Mucosa of gallbladder (tissue), 1 donor: ENCODE data around the gene CDC42SE2. TPM values are rescaled to one million over a fixed set of nuclear protein-coding genes. Genes with fewer than 3 reads are reported as not detected.
A peak's percentile ranks its signal among the peaks of the same experiment; 100 is the strongest.
"Not testable (repeated sequence)": the region's sequence is repeated elsewhere in the genome, so short reads cannot be mapped to it uniquely, and the experiment has no call there.

Source experiments
- DNase-seq: peaks from one replicate; pipeline ENCODE4 v3.0.0-alpha.2; 2020; ENCODE audit warnings: low spot score
- total RNA-seq: library from RNA; stranded (reverse); gene quantifications from one replicate; pipeline ENCODE4 v1.2.1, GENCODE V29; 2021
- donor health status: DM: no; HTN: no; CAD: no.

CDC42SE2 gene
- total RNA-seq, 1 donor from 2014 or later = 47.6 TPM

DNA sequence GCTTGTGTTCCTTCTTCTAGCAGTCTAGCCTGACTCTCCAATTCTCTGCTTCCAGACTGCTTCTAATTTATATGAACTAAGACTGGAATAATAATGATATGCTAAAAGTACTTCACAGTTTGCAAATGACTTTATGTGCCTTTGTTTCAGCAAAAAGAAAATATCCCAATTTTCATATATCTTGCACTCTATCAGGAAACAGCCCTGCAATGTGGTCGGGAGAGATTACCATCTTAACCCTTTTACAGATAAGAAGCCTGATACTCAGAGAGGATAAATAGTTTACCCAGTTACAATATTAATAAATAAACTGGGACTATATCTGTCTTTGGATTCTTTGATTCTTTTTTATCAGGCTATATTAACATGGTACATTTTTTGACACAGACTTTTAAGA lies 126.0 kb downstream of the CDC42SE2 start:
- DNase-seq = no peak

DNA sequence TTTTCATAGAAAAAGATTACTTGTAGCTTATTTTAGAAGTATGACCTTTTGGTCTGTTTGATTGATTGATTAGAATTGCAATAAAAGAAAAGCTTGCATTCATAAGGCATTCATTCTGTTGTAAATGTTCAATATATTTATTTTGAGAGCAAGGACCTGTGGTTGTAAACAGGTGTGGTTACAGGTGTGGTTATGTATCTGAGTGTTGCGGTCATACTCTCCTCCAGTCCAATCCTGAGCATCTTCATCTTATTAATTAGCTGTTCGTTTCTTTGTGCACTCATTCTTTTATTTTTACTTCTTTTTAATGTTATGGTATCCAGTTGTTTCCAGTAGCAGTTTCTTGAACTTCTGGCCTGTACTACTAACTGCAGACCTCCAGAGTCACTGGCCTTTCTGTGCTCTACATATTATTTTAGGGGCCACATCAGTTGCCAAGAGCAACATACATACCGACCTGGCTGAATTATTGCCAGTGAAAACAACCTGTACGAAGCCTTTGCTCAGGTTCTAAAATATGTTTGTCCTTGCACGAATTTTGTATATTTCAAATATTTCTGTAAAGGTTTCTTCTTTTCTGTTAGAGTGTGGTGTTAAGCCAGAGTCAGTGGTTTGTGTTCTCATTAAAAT lies 128.7 kb downstream of the CDC42SE2 start:
- no peak for DNase-seq

DNA sequence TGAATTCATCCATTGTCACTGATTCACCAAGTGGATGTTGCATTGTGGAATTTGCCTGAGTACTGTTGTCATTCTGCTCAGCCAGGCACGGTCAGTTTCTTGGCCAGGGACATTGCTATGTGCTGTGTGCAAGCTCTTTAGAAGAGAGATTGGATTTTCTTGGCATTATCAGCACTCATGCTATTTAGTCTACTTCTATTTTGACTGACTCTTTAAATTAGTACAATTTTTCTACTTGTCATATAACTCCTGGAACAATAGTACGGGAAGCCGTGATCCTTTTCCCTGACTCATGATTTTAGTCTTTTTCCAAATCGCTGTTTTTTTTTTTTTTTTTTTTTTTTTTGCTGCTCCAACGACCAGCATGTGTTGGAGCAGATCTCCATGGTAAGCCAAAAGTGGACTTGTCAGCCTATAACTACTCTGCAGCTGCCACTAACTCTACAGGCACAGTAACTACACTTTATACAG lies 129.7 kb downstream of the CDC42SE2 start:
- no peak for DNase-seq

DNA sequence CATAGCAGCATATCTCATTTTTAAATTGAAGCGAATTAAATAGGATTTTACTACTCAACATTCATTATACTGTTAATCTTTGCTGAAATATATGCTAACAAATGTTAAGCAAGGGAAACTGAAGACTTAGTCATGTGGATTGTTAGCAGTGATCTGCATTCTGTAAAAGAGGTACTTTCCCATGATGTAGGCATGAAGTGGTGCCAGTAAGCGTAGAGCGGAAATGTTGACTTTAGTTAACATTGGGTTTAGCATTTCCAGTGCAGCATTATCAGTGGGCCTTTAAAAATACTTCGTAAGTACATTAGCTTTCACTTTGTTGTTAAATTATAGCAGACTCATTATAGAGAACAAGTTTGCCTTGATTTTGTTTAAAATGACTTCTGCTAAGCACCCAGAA lies 130.3 kb downstream of the CDC42SE2 start:
- peak; percentile 32 for DNase-seq

DNA sequence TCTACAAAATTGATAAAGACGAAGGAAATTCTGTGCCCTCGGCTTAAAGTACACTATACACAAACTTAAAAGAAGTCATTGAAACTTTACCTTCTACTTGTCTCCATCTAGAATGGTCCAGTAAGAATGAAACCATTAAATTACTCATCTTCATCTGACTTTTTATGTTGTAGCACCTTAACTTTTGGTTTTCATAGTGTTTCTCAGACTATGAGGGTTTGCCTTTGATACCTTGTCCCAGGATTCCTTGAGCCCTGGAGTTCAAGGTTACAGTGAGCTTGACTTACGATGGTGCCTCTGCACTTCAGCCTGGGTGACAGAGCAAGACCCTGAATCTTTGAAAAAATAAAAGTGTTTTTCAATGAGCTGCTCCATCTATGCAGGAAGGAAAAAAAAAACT lies 132.2 kb downstream of the CDC42SE2 start:
- DNase-seq = no peak

DNA sequence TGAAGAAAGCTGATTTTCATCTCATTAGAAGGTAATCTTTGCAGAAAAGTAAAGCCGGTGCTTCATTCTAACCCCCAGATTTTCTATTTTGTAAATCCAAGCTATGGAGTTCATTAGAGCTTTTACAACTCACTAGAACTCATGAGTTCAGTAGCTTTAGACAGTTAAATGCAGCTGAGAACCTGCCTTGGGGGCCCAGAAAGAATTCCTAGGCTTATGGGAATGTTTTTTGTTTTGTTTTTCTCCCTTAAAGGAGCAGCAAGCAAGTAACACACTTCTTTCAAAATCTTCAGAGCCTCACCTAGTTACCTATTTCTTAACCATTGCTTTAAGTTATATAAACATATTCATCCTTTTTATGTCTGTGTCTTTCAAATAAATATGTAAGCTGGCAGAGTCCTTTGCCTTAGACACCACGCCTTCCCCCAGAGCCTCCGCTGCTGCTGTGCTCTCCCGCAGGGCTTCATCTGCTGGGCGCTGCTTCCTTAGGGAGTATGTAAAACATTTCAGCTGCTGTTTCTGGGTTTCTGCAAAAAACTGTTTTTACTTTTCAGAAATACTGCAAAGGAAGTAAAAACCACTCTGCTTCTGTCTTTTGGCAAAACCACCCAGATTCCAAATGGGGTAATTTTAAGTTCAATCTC lies 132.9 kb downstream of the CDC42SE2 start:
- no peak for DNase-seq

DNA sequence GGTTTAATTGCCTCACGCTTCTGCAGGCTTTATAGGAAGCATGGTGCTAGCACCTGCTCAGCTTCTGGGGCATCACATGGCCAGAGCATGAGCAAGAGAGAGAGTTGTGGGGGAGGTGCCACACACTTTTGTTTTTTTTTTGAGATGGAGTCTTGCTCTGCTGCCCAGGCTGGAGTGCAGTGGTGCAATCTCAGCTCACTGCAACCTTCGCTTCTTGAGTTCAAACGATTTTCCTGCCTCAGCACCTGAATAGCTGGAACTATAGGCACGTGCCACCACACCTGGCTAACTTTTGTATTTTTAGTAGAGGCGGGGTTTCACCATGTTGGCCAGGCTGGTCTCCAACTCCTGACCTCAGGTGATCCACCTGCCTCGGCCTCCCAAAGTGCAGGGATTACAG lies 135.2 kb downstream of the CDC42SE2 start:
- DNase-seq = not testable (repeated sequence)

DNA sequence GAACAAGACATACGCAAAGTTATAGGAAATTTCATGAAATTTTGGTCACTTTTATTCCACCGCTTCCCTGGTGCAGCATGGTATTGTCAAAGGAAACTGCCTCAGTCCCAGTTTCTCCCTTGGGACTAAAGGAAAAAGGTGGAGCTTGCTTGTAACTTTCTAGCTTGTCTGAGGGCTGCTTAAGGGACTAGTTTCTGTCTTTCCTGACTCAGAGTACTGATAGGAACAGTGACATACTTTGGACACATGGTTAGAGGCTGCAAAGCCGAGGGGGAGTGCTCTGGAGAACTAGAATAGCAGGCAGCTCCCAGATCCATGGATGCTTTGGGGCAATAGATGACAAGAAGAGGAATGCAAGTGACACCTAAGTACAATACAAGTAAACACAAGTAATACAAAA lies 136.7 kb downstream of the CDC42SE2 start:
- DNase-seq = no peak

DNA sequence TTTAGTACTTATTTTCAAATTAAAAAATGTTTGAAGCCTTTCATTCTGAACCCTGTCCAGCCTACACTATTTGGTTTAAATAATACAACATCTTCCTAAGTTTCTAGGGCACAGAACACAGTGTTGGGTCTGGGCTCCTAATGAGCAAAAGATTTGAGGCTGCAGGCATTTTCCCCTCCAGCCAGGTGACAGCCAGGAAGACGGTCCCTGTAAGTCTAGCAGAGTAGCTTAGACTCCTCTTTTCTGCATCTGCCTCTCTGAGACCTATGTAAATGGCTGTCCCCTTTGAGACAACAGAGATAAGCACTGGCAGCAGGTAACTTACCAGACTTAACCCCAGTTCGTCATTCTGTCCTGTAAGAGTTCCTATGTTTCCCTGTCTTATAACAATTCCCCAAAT lies 141.8 kb downstream of the CDC42SE2 start:
- no peak for DNase-seq

DNA sequence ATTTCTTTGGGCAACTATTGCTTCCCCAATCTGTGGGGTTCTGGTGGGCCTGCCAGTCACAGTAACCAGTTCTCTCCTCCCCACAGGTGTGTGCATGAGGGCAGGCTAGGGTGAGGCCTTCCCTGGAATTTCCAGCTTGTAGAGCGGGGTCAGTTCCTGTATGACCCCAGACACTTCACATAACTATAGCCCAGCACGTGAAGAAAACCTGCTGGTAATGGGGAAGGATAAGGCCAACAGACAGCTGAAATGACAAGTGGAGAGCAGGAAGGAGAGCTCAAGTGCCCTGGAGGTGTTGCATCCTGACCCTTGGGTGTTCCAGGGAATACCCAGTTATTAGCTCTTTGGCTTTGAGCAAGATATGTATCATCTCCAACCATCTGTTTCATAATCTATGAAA lies 142.2 kb downstream of the CDC42SE2 start:
- no peak for DNase-seq

DNA sequence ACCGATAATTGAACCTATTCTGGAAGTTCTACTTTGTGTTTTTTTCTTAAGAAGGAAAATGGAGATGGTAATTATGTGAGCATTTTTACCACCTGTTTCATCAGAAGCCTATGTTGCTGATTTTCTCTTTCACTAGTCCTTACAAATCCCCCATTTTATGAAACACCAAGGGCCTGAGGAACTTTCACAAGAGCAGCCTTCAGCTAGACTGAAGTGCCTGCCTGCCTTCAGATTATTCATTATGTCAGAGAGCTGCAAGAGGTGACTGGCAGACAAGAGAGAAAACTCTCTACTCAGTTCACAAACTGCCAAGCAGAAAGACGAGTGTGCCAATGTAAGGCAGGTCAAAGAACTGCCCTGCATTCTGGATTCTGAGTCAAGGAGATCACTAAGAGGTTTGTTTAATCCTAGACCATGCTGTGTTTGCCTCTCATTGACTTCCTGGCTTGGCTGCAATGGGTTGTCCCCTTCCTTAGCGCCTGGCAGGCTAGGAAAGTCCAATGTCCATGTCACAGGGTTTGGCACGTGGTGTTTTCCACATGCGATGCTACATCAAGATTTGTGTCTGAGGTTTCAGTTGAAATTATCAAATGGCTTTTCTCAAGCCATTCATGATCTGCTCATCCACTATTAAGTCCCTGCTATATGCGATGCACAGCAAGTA lies 143.3 kb downstream of the CDC42SE2 start:
- DNase-seq = peak; percentile 77

DNA sequence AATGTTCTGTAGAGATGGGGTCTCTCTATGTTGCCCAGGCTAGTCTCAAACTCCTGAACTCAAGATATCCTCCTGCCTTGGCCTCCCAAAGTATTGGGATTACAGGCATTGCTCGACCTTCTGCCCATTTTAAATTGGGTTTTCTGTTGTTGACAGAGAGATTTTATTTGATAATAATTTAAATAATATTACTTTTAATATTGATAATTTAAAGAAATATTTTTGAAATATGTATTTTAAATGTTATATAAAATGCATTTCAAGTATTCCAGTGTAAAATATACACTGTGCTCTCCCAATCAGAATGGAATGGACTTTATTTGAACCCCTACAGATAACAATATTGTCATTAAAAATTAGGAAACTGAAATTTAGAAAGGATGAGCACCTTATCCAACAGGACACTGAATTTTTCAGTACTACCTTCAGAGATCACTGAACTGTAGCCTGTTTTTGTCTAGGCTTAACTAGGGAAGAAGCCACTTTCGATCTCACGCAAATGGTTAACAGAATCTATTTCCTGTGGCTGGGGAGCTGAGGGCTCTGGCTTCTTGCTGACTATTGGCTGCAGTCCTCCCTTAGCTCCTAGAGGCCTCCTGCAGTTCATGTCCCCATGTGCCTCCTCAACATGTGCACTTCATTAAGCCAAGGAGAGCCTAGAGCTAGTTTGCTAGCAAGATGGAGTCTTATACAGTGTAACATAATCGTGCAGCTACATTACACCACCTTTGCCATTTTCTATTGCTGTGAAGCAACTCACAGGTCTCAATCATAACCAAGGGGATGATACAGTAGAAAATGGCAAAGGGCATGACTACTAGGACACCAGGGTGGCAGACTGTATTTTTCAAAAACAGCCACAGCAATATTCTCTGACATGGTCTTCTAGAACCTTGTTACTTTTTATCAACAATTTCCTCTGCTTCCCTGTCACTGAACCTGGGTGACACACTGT lies 150.0 kb downstream of the CDC42SE2 start:
- DNase-seq = no peak

DNA sequence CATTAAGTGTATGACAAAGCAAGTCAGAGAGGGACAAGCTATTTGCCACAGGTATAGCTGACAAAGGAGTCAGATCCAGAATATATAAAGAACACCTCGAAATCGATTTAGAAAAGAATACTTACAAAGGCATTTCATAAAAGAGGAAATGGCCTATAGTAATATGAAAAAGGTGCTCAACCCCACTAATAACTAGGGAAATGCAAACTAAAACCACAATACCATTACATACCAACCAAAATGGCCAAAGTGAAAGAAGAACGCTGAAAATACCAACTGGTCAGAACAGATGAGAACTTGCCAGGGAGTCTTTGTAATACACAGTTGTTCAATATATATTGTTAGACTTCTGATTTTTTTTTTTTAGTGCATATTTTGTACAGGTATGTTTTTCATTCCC lies 152.9 kb downstream of the CDC42SE2 start:
- no peak for DNase-seq

DNA sequence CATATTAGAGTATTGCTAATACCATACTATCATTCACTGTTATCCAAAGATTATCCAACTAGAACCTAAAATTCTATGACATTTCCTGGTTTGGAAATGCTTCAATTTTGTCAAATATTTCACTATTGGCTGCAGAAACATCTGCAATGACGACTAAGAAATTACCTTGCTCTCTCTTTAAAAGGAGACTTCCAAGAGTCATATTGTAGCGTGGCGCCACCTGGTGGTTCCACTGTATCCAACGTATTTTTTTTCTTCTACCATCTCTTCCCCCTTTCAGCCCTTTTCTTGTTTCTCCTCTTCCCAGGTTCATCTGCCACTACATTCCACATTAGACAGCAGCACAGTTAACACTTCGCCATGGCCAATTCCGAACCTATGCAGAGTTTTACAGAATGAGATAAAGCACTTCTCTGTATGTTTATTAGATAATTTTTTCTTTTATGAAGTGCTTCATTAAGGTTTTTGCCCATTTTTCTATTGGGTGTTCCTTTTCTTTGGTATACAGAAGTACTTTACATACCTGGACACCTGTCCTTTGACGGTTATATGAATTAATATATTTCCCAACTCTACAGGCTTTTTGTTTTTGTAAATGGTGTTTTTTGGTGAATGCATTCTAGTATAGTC lies 153.5 kb downstream of the CDC42SE2 start:
- peak; percentile 80 for DNase-seq

DNA sequence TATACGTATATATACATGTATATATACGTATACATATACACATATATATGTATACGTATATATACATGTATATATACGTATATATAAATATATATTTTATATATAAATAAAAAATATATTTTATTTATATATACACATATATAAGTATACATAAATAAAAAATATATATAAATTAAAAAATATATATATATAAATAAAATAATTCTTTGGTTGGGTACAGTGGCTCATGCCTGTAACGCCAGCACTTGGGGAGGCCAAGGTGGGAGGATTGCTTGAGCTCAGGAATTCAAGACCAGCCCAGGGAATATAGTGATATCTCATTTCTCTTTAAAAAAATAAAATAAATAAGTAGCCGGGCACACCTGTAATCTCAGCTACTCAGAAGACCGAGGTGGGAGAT lies 155.0 kb downstream of the CDC42SE2 start:
- no peak for DNase-seq

DNA sequence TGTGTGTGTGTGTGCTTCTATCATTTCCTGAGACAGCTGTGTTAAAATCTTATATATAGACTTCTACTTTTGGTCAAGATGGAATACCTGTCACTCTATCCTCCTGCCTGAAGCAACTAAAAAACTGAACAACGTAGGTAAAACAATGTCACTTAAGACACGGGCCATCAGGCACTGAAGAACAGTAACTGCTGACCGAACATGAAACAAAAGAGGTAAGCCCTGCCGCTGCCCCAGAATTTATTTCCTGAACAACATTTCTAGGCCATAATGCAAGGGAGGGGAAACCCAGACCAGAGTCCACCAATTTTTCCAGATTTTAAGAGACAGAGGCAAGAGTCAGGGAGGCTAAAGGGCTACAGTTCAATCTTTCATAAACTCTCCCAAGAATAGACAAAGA lies 156.0 kb downstream of the CDC42SE2 start:
- DNase-seq = no peak

DNA sequence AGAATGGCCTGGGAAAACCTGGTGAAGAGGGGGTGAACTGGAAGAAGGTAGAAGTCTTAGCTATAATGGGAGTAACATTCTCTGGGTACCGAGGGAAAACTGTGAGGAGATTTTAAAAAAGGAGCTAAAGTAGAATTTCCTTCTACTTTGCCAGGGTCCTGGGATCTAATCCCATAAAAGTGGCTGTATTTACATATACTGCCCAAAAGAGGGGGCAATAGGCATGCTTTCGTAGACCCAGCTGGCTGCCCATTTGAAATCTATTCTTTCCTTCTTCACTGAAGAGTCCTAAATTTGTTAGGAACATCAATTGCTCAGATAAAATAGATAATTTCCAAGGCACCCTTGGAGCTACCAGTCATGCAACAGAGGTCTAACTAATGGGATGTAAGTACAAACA lies 159.2 kb downstream of the CDC42SE2 start:
- no peak for DNase-seq

DNA sequence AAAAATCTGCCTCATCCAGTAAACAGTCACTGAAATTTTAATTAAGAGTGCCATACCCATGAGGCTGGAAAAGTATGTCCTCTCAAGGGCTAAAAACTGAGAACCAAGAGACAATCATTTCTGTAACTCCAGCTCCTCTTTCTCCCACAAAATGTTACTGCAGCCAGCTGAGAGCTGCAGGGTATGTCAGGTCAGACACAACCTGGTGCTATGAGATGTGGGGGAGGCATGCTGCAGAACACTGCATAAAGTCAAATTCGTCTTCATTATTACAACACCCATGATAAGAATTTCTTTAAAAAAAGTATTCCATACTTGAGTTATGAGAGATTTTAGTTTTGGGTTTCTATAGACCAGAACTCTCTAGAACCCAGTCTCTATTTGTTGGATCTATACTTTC lies 162.2 kb downstream of the CDC42SE2 start:
- DNase-seq = no peak

DNA sequence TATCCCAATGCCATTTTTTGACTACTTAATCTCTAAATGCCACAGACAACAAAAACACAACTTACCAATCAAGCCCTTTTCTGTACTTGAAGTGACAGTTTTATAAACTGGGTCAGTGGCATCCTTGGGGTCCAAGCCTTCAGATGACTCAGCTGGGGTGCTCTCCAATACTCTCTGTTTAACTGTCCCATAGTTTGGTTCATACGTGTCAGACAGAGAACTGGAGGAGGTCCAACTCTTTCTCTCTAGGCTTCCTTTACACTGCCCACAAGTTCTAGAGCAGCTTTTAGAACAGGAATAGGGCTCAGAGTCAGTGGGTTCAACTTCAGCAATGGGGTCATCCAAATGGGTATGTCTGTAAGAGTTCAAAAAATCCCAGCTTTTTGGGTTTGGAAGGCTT lies 166.9 kb downstream of the CDC42SE2 start:
- no peak for DNase-seq

DNA sequence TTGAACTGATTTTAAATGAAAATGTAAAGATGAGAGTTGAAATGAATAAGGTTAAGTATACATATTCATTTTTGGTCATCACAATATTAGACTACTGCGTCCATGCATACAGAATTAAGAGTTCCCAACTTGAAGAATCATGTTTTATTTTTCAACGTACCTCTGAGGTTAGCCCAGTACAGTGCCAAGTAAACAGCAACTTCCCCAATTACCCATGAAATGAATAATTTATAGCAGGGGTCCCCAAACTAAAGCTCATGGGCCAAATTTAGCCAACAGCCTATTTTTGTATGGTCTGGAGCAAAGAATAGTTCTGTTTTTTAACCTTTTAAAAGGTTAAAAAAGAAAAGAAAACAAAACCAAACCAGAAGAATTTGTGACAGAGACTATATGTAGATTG lies 167.9 kb downstream of the CDC42SE2 start:
- DNase-seq = no peak

DNA sequence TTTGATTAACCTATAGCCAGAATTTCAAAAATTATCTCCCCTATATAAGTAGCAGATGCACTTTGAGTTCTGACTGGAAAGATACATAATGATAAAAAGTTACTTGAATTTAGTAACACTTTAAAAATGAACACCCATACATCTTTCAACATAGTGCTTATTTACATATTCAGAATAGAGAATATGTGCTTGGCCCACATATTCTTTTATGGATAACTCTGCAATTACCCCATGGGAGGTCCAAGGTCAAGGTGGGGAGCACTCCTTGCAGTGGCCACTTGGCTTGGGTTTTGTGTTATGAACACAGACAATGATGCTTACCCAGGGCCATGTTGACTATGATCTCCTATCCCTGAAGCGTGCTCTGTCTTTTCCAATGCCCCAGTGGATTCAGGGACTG lies 169.3 kb downstream of the CDC42SE2 start:
- DNase-seq = no peak

DNA sequence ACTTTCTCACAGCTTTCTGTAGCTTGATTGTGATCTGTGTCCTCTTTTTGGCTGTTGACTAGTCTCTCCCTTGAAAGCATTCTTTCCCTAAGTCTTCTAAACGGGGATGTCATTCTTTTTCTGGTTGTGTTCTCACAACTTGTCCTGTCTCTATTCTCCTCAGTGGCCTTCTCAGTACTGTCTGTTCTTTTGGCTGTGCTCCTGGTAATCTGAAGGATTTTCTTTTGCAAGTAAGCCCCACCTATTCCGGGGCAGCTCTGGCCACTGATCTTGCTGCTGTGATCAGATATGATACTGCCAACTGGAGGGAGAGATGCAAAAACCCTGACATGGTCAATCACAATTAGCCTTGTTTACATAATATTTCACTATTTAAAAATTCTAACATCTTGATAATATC lies 172.2 kb downstream of the CDC42SE2 start:
- no peak for DNase-seq
